ENCODE measurements around the gene ZW10. TPM values are rescaled to one million over a fixed set of nuclear protein-coding genes. Genes with fewer than 3 reads are reported as not detected.
"Not testable (repeated sequence)": the region's sequence is repeated elsewhere in the genome, so short reads cannot be mapped to it uniquely, and the experiment has no call there.

ZW10 gene
- total RNA-seq, 4 donors from 2014 or later, result 24.9 to 30.1 (median 27.9) TPM

DNA sequence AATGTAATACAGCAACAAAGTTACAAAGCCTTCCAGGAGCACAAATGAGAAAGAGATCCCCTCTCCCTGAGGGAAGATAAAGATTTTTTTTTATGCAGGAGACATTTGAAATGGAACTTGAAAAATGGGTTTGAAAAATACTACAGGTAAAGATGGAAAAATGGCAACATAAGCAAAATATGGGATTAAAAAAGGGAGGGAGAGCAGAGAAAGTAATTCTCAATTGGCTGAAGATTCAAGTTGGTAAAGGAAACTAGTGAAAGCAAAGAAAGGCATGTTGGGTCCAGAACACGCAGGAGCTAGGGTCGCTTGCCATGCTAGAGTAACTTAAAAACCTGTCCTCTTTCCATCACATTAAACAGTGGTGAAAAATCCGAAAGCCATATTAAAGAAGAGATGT, 1.5 kb downstream of the ZW10 start:
- intact Hi-C loops (cut with DNase I; ENCODE audit: low total_unique reads), result no loop called here
- no peak for DNase-seq (ENCODE audit: low spot score in 2 of 2)
- 79 to 91% methylated on average over 3 of the region's 3 CpGs for WGBS, 2 donors
- H3K4me3 ChIP-seq (ENCODE audit: low read depth, poor library complexity, severe bottlenecking), result no peak overlapping the region
- TF ChIP-seq POLR2A (IDR thresholded peaks at IDR 0.05) (no peak), CTCF (IDR thresholded peaks at IDR 0.05) (no peak)

GRCh38 chr11:113764527-113765219, 8.8 kb downstream of the ZW10 start:
- no peak for DNase-seq (ENCODE audit: low spot score in 2 of 2)
- intact Hi-C loops (cut with DNase I; ENCODE audit: low total_unique reads), result no loop called here
- TF ChIP-seq POLR2A (IDR thresholded peaks at IDR 0.05) (no peak), CTCF (IDR thresholded peaks at IDR 0.05) (no peak)
- 92 to 94% methylated on average over 2 of the region's 2 CpGs for WGBS, 2 donors
- H3K4me3 ChIP-seq (ENCODE audit: low read depth, poor library complexity, severe bottlenecking), result no peak overlapping the region

DNA sequence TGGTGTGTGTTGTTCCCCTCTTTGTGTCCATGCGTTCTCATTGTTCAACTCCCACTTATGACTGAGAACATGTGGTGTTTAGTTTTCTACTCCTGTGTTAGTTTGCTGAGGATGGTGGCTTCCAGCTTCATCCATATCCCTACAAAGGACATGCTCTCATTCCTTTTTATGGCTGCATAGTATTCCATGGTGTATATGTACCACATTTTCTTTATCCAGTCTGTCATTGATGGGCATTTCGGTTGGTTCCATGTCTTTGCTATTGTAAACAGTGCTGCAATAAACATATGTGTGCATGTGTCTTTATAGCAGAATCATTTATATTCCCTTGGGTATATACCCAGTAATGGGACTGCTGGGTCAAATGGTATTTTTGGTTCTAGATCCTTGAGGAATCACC, 10.5 kb downstream of the ZW10 start:
- intact Hi-C loops (cut with DNase I; ENCODE audit: low total_unique reads); DNase-seq (ENCODE audit: low spot score in 2 of 2); H3K4me3 ChIP-seq (ENCODE audit: low read depth, poor library complexity, severe bottlenecking): not testable (repeated sequence)
- WGBS, 2 donors, result 93 to 99% methylated on average over 2 of the region's 2 CpGs

GRCh38 chr11:113760241-113760640, 13.3 kb downstream of the ZW10 start:
- no peak for TF ChIP-seq POLR2A (IDR thresholded peaks at IDR 0.05)
- TF ChIP-seq CTCF (IDR thresholded peaks at IDR 0.05), result no peak
- no peak for DNase-seq (ENCODE audit: low spot score in 2 of 2)
- 92 to 94% methylated on average over 3 of the region's 3 CpGs for WGBS, 2 donors
- no peak overlapping the region for H3K4me3 ChIP-seq (ENCODE audit: low read depth, poor library complexity, severe bottlenecking)
- intact Hi-C loops (cut with DNase I; ENCODE audit: low total_unique reads), result no loop called here

DNA sequence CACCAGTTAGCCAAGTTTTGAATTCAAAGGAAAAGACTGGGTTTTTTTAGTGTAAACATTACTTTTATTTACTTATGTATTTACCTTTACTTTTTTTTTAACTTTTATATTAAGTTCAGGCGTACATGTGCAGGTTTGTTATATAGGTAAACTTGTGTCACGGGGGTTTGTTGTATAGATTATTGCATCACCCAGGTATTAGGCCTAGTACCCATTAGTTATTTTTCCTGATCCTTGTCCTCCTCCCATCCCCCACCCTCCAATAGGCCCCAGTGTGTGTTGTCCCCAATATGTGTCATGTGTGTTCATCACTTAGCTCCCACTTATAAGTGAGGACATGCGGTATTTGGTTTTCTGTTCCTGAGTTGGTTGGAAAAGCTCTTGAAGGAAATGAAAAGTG, 20.6 kb downstream of the ZW10 start:
- 95 to 98% methylated on average over 3 of the region's 3 CpGs for WGBS, 2 donors
- DNase-seq (ENCODE audit: low spot score in 2 of 2), result no peak

DNA sequence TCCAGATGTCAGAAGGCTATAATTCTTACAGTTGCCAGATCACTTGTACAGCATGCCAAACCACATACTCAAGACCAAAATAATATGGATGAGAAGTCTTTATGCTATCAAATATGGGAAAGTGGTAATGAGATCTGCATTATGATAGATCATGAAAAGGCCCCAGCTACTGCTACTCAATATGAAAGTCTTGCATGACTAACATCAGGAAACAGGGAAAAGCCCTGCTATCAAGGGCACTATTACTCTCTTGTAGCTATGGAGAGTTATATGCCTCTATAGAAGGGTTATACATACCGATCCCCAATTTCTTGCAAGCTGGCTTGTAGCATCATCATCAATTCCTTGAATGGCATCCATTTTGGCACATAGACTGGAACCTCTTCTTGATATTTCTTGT, 37.2 kb downstream of the ZW10 start:
- H3K4me3 ChIP-seq (ENCODE audit: low read depth, poor library complexity, severe bottlenecking), result no peak overlapping the region
- TF ChIP-seq POLR2A (IDR thresholded peaks at IDR 0.05) (no peak), CTCF (IDR thresholded peaks at IDR 0.05) (no peak)
- DNase-seq (ENCODE audit: low spot score in 2 of 2), result no peak
- intact Hi-C loops (cut with DNase I; ENCODE audit: low total_unique reads), result no loop called here
- WGBS, 2 donors, result 93% methylated on average over 1 of the region's 1 CpG

More for the DNA sequence above, 20.6 kb downstream of the ZW10 start:
- intact Hi-C loops (cut with DNase I; ENCODE audit: low total_unique reads), result no loop called here
- no peak overlapping the region for H3K4me3 ChIP-seq (ENCODE audit: low read depth, poor library complexity, severe bottlenecking)
- TF ChIP-seq POLR2A (IDR thresholded peaks at IDR 0.05), result no peak
- TF ChIP-seq CTCF (IDR thresholded peaks at IDR 0.05), result no peak
